ENCODE results near the gene ADGRF3.
"Not testable (repeated sequence)": the region's sequence is repeated elsewhere in the genome, so short reads cannot be mapped to it uniquely, and the experiment has no call there.

ADGRF3 gene

DNA sequence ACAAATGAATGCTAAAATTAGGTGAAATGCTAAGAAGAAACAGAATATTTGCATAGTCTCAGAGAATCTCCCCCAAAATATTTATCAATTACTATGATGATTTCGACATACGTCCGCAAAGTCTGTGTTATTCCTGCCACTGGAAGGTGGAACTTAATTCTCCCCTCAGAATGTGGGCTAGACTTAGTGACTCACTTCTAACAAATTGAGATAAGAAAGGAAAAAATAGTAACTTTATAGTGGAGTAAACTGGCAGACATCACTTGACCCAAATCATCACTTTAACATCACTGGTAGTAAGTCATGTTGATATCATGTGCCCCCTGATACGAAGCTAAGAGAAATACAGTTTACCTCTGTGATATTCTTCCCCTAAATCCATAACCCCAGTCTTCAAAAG lies 78.4 kb downstream of the ADGRF3 start:
- H3K4me1 Mint-ChIP-seq (ENCODE audit: low read depth), result peaks cover 5% of the 10 kb centered on the region
- H3K4me3 Mint-ChIP-seq, result no peak overlapping the region
- no peaks in the 10 kb centered on the region for H3K9me3 Mint-ChIP-seq
- no peak overlapping the region for H3K27ac Mint-ChIP-seq
- H3K27me3 Mint-ChIP-seq (ENCODE audit: low read depth), result no peaks in the 10 kb centered on the region
- H3K36me3 Mint-ChIP-seq (ENCODE audit: low read depth), result peaks cover 14% of the 10 kb centered on the region

DNA sequence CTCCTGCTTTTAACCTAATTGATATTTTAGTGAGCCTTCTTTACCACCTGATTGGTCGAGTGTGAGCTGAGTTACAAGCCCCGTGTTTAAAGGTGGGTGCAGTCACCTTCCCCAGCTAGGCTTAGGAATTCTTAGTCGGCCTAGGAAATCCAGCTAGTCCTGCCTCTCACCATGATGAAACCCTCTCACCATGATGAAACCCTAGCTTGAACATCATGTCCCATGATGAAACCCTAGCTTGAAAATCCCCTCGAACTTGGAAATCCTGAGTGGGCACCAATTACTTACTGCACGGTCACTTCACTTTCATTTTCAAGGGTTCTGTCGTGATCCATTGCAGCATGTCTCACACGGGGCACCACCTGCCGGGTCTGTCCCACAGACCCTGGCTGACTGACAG lies 87.8 kb downstream of the ADGRF3 start:
- H3K4me1 Mint-ChIP-seq (ENCODE audit: low read depth); H3K9me3 Mint-ChIP-seq; H3K27me3 Mint-ChIP-seq (ENCODE audit: low read depth); H3K4me3 Mint-ChIP-seq; H3K27ac Mint-ChIP-seq: not testable (repeated sequence)
- peaks cover 19% of the 10 kb centered on the region for H3K36me3 Mint-ChIP-seq (ENCODE audit: low read depth)
